ENCODE results near the gene HRH1.

DNA sequence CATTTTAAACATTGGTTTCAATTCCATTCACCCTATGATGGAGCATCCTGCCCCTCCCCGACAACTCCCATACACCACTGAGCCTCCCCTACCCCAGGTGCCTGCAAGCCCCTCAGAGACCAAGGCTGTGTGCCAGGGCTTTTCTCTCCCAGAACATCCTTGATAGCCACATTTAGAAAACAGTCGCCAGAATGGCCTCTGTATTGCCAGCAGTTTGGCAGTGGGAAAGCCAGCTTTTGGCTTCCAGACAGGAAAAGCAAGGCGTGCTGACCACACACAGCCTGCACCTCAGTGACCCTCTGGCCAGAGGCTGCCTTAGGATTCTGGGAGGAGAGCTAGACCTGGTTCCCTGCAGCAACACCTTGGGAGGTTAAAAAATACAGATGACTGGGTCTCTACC lies 18.2 kb upstream of the HRH1 start:
- TF ChIP-seq, protein P1, sequence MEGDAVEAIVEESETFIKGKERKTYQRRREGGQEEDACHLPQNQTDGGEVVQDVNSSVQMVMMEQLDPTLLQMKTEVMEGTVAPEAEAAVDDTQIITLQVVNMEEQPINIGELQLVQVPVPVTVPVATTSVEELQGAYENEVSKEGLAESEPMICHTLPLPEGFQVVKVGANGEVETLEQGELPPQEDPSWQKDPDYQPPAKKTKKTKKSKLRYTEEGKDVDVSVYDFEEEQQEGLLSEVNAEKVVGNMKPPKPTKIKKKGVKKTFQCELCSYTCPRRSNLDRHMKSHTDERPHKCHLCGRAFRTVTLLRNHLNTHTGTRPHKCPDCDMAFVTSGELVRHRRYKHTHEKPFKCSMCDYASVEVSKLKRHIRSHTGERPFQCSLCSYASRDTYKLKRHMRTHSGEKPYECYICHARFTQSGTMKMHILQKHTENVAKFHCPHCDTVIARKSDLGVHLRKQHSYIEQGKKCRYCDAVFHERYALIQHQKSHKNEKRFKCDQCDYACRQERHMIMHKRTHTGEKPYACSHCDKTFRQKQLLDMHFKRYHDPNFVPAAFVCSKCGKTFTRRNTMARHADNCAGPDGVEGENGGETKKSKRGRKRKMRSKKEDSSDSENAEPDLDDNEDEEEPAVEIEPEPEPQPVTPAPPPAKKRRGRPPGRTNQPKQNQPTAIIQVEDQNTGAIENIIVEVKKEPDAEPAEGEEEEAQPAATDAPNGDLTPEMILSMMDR (optimal IDR thresholded peaks at IDR 0.05 in 1 of 3, IDR thresholded peaks at IDR 0.05 in 1 of 3, conservative IDR thresholded peaks at IDR 0.05 in 1 of 3; ENCODE audit: extremely low read depth in 1 of 3, insufficient read depth in 2 of 3, low read length in 3 of 3) = no peak
- TF ChIP-seq EZH2 (IDR thresholded peaks at IDR 0.05; ENCODE audit: low read length) = no peak

Measured in keratinocyte (primary cell).